ENCODE data around the gene LRP2.
"Not testable (repeated sequence)": the region's sequence is repeated elsewhere in the genome, so short reads cannot be mapped to it uniquely, and the experiment has no call there.

The LRP2 gene

DNA sequence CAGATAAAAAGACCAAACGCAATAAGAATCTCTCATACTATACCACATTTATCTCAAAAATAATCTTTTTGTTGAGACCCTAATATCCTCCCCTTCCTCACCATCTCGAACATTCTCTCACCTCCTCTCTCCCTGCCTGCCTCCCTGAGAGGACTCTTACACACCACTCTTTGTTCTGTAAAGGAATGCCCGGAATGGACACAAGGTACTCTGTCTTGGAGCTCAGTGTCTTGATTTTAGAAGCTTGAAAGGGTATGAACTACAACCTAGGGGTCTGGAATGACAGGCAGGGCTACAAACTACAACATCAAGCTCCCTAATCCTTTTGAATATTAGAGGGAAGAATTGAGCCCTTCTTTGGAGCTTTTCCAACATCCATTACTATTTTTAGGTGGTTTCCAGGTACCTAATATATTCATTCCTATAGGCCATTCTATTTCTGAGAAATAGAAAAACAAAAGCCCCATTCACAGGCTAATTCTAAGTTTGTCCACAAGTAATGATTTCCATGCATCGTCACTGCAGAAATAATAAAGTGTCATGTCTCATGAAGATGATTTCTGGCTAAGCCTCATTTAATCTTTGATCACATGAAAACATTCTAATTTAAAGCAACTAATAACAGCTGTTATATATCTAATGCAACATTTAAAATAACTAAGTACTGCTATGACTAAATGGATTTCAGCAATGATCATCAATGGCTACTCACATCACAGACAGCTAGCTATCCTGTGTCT lies 60.6 kb downstream of the LRP2 start:
- DNase-seq (ENCODE audit: low spot score): no peak

DNA sequence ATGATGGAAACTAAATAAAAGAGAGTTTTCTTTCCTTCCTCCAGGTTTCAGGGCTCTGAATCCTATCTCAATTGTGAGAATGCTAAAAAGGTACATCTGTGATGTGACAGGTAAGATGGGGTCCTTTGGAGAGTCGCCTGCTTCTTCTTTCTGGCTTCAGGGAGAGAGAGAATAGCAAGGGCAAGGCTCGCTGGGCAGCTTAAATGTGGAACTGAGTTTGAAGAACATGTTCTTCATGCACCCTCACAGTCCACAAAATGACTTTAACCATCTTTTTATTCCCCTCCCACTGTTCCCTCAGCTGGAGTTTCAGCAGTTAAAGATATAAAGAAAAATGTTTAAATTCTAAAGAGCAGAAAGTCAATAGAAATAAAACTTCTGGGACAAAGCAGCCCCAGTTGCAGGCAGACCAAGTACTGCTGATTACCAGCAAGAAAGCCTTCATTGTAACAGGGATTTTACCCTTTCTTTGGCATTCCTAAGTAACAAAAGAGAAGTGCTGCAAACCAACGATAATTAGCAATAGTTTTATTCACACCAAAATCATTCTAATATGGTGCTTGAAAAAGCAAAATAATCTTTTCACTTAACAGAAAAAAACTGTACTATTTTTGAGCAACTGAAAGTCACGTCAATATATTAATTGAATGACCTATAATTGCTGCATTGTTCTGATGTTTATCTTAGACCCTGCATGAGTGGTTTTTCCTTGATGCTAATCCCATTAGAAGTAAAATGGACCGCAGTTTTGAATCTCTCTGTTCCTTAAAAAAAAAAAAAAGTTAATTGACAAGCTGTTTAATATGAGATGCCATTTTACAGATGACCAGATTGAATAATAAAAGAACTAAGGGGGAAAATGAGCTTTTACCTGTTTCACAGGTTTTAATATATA lies 61.5 kb downstream of the LRP2 start:
- DNase-seq (ENCODE audit: low spot score): no peak

DNA sequence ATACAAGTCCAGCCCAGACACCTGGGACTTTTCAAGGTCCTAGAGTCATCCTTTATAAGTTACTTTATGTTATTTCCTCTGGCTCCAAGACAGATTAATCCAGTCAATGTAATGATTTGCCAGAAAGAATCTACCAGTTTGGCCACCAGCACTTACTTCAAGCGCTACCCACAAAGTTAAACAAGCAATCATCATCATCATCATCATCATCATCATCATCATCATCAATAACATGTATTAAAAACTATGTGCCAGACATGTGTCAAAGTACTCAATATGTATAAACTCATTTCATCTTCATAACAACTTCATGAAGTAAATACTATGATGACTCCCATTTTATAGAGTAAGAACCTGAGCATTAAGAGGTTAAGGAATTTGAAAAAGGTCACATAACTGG lies 64.3 kb downstream of the LRP2 start:
- DNase-seq (ENCODE audit: low spot score): no peak

DNA sequence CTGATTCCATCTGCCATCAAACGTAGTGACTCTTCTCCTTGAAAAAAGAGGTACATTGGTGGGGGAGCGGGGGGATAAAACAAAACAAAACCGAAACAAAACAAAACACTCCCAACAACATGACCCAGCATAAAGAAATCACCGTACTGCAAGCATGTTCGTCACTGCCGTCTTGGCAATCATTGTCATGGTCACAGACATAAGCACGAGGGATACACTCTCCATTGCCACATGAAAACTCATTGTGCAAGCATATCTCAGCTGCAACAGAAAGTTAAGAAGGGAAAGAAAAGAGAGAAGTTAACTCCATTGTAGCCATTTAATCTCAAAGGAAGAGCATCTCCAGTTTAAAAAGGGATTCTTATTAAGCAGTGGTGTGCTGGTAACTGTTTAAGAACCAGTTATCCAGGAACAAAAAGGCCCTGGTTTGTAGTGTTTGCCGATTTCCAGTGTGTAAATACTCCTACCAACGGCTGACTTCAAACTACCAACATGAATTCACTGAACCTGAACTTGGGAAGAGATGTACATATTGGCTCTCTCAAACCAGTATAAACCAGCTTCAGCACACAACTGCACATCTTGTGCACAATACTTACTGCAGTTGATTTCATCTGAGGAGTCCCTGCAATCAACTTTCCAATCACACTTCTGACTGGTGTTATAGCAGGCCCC lies 68.2 kb downstream of the LRP2 start:
- no peak for DNase-seq (ENCODE audit: low spot score)

DNA sequence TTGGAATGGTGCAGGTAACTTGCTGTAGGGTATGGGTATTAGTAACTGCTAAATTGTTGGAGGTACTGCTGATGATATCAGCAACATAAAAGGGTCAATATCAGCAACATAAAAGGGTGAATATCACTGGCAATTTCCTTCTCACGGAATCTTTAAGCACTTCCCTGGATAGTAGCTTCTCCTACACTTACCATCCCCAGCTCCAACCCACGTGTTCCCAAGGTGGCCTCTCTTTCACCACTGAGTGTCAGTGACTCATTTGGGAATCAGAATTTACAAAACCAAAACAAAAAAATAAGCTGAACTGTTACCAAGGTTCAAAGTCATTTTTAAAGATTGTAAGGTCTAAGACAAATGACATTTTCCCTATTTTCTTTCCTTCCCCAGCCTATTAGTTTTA lies 70.8 kb downstream of the LRP2 start:
- no peak for DNase-seq (ENCODE audit: low spot score)

DNA sequence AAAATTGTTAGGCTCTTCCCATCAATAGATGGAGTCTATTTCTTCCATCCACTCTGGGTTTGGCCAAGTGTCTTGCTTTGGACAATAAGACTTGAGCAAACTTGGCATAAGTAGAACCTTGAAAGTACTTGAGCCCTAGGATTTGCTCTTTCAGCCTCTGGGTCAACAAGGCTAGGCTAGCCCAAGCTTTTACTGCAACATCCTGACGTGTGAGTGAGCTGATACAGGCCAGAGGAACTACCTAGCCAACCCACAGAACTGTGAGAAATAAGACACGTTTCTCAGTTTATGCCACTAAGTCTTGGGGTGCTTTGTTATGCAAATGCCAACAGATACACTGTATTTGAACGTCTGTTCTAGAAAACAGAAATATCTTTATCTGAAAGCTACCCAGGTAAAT lies 71.9 kb downstream of the LRP2 start:
- no peak for DNase-seq (ENCODE audit: low spot score)

DNA sequence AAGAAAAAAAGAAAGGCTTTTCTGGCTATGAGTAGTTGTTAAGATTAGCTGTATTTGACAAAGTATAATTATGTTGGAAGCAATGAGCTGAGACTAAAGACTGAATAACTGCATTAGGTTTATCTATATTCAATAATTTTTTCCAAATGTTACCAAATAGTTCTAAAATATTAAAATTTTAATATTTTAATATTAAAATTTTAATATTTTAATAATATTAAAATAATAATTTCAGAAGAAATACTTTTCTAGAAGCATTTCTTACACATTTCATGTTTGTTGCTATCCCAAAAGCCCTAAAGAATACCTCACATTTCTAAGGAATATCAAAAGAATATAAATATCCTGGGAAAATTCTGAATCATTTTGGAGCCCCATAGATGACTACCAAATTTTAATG lies 74.7 kb downstream of the LRP2 start:
- no peak for DNase-seq (ENCODE audit: low spot score)

DNA sequence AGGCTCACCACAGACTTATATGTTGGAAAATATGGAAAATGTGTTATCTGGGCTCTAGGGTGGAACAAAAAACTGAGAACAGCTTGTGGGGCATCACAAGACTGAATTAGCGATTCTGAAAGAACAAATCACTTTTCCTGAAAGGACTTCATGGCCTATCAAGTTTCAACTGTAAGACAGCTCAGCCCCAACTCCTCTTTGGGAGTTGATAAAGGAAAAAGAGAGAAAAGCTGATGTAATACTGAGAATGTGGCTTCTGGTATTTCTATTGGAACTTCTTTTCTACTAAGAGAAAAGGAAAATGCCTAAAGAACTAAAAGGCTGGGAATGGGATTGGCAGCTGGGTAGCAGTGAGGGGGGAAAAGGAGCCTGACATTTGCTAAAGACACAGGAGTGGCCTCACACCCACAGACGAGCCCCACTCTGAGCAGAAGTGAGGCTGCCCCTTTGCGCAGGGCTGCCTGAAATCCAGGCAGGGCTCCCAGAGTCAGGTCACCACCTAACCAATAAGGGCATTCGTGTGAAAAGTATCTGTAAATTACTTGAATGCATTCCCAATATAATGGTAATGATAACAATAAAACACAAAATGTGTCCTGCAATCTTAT lies 75.6 kb downstream of the LRP2 start:
- DNase-seq (ENCODE audit: low spot score): no peak

DNA sequence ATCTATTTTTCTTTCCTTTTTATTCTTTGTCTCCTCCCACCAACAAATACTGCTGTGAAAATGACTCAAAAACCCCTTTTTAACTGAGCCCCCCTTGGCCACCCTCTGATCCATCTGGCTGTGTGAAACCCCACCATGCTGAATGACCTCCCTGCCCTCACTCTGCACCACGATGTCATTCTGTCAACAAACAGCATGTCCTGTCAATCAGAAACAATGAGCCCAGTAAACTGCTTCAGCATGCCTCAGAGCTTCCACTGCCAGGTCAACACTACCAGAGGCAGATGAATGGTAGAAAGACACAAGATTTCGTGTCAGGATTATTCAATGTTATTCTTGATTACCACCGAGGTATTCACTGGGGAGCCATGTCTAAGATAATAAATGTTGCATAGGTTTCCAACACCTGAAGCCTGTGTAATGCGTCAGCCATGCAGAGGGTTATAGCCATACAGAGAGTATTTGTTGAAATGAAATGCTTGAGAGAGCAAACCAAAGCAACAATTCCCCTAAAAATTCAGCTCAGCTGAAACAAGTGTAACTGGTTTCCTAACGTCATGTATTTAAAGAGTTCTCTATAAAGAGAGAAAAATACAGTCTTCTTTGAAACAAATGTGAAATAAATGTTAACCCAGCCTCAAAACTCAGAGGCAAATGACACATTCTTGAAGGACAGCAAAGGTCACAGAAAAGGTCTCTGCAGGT lies 76.7 kb downstream of the LRP2 start:
- DNase-seq (ENCODE audit: low spot score): no peak

DNA sequence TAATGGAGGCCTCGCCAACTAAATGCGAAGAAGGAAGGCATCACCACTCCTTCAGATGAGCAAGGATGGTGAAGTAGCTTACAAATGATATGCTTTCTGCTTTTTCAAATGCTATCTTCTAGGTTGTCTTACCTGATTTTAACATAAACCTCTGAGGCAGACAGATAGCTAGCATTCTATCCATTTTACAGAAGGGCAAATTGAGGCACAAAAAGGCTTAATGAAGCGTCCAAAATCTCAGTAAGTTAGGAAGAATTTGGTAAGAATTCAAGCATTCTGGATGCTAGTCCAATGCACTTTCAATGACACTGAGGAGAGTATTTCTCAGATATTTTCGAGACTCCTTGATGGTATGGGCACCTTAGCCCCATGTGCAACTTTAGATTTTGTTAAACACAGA lies 81.8 kb downstream of the LRP2 start:
- DNase-seq (ENCODE audit: low spot score): no peak

DNA sequence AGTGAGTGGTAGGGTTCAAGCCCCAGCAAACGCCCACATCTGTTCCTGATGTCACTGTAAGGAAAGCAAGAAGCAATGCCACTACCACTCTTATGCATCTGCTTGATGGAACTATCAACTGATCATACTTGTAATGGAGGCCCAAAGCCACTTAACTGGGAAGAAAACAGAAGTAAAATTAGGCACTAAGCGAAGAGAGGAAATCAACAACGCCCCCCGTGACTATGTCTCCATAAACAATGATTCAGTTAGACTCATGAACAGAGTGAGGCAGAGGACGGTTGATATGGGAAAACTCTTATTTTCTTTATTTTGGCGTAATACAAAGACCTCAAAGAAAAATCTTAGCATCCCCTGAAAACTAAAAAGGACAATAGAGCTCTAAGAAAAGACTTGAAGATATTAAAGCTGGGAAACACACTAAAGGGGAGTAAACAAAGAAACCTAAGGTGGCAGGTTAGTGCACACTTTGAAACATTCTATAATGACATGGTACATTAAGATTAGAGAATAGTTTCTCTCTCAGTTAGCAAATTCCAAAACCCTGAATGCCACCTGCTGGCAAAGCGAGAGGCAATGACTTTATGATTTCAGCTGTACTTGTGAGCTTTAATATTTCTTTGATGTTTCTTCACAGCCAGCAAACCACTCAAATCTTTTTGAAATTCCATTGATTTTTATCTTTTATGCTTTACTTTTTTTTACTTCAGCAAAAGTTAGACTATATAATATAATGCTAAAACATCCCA lies 86.5 kb downstream of the LRP2 start:
- no peak for DNase-seq (ENCODE audit: low spot score)

DNA sequence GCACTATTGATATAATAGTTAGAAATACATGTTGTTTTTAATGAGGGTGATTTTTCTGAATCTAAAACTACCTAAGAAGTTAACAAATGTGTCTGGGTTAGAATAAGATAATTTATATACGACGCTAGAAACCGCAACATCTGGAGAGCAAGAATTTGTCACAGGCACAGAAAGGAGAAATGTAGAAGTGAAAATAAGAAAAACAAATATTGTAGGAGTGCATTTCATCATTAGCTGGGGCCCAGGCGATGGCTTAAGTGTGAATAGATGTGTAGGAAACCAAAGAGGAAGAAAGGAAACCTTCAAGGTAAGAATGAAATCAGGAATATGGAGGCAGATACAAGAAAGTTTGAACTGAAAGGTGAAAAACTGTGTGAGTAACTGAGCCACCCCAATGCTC lies 90.3 kb downstream of the LRP2 start:
- DNase-seq (ENCODE audit: low spot score): no peak

DNA sequence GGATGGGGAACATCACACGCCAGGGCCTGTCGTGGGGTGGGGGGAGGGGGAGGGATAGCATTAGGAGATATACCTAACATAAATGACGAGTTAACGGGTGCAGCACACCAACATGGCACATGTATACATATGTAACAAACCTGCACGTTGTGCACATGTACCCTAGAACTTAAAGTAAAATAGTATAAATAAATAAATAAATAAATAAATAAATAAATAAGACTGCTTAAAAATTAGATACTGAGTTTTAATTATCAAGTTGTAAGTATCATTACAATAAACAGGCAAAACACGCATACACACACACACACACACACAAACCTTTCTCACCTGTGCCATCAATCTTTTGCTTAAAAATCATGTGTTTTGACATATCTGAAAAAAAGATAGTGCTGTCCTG lies 91.8 kb downstream of the LRP2 start:
- not testable (repeated sequence) for DNase-seq (ENCODE audit: low spot score)

DNA sequence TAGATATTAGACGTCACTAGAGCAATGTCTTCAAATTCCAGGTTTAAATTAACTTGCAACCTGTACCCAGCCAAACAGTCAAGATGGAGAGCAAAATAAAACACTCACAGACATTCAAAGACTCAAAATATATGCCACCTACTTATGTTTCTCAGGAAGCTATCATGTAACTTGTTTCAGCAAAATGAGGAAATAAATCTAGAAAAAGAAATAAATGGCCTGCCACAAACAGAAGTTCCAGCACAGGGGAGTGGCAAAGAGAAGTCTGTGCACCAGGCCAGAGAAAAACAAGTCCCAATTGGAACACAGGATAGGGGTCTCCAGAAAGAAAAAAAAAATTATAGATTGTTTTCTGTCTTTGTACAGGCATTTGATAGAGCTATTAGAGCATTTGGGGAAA lies 96.7 kb downstream of the LRP2 start:
- DNase-seq (ENCODE audit: low spot score): no peak

DNA sequence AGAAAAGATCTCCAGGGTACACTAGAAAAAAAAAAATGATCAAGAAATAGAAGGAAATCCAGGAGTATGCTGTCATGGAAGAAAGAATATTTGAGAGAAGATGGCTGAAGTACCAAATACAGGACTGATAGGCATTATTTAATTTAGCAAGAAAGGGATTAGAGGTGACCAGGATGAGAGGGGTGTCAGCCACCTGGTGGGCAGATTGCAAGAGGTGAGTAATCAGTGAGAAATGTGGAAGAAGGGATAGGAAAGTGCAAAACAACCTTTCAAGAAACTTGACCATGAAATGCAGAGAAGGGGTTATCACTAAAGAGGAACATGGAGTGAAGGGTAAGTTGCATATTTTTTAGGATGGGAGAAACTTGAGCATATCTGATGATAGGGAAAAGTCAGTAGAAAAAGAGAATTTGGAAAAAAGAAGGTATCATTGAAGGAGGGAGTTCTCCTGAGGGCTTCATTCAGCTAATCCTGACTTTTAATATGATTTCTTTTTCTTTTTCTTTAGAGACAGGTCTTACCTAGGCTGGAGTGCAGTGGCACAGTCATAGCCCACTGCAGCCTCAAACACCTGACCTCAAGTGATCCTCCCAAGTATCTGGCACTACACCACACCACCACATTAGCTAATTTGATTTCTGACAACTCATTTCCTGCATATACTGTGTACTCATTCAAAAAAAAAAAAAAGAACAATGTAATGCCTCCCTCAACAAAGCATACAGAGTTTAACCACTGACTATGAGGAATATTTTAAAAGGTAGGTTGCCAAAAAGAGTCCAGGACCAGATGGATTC lies 101.3 kb downstream of the LRP2 start:
- DNase-seq (ENCODE audit: low spot score): no peak

DNA sequence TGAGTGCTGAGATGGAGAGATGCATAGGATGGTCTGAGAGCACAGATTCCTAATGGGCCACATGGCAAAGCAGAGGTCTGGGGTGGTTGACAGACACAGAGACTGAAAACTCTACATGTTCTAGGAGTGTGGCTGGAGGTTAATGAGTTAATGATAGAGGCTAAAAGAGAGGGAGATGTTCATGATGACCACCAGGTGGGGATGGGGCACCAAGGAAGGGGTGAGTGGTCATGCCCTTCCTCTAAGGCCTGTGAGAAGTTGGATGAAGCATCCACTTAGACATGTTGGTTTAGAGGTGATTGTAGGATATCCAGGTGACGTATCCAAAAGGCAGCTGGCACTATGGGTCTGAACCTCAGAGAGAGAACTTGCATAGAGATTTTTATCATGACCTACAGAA lies 102.1 kb downstream of the LRP2 start:
- DNase-seq (ENCODE audit: low spot score): no peak

DNA sequence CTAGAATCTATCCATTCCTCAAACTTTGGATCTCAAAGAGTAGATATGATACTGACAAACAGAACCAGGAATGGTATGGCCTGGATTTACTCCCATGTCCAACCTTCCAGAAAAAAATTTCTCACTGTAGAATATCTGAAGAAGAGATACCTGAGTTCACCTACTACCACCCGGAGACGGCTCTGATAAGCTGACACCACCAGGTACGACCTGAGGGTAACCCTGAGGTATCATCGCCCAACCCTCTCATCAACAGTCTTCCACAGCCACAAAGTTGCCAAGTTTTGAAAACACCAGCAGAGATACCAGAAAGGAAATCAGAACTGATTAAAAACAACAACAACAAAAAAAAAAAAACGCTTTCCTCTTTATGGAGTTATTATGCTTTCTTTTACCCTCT lies 102.9 kb downstream of the LRP2 start:
- DNase-seq (ENCODE audit: low spot score): no peak

DNA sequence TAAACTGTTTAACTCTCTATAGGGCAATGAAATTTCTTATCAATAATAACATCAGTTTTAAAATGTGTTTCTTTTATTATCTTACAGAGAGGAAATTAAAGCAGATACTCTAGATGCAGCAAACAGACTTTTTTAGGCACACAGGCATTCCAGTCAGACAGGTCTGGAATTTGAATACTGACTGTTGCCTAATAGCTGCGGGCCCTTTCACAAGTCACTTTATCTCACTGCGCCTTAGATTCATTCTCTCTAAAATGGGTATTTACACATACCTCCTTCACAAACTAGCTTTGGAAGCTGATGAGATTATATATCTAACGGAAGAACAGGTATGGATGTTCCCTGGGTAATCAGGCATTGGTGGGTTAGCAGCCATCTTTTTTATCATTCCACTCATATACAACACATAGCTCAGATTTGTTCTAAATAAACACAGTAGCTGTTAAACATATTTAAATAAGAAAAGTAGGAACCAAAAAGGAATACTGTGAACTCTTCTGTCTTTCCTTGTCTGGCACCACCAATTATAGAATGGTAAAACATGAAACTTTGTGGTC lies 104.2 kb downstream of the LRP2 start:
- no peak for DNase-seq (ENCODE audit: low spot score)

DNA sequence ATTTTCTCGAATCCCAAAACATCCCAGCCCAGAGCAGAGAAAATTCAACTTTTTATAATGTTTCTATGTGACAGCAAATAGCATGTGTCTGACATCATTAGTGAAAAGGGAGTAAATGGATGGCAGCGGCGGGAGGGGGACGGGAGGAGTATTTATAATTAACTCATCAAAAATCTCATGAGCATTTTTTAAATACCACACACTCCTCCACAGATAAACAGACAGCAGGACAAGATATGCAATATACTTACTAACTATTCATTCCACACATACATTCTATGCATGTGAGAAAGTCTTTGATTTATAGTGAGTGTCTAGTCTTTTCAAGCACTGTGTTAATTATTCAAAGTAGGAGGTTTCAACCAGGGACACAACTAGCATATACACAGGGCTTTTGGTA lies 107.6 kb downstream of the LRP2 start:
- DNase-seq (ENCODE audit: low spot score): no peak

DNA sequence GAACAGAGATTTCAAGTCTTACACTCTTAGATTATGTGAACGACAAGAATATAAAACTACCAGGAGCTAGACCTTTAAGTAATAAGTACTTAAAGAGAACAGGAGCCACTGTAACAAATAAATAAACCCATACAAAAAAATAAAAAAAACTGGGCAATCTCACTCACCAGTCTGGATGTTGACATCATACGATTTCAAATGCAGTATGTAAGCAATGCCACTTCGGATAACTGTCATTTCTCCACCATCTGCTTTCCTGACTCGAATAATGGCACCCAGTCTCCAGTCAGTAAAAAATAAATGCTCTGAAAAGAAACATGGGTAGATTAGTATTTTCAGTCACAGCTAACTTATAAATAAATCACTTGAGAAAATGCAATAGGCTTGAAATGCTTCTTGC lies 115.1 kb downstream of the LRP2 start:
- no peak for DNase-seq (ENCODE audit: low spot score)

All from kidney capillary endothelial cell (primary cell).